Measurements from ENCODE around the gene BCAS3.
"Not testable (repeated sequence)": the region's sequence is repeated elsewhere in the genome, so short reads cannot be mapped to it uniquely, and the experiment has no call there.

The BCAS3 gene

GRCh38 chr17:60941028-60941427 is 263.4 kb downstream of the BCAS3 start:
- no peak for DNase-seq (ENCODE audit: low spot score)

- DNase-seq (ENCODE audit: low spot score), result no peak
Observed at GRCh38 chr17:60941571-60941970, 263.9 kb downstream of the BCAS3 start.

DNA sequence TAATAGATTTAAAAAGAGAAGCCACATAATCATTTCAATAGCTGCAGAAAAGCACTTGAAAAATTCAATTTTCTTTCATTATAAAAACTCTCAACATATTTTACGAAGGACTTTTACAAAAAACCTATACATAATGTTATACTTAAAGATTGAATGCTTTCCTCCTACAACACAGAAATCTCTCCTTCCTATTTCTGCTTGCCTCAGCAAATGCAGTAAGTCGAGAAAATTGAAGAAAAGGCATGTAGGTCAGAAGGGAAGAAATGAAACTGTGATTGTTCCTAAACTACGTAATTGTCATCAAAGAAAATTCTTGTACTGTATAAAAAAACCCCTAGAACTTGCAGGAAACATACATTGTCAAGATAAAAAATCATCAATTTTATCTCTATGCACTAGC is 267.1 kb downstream of the BCAS3 start:
- no peak for DNase-seq (ENCODE audit: low spot score)

DNA sequence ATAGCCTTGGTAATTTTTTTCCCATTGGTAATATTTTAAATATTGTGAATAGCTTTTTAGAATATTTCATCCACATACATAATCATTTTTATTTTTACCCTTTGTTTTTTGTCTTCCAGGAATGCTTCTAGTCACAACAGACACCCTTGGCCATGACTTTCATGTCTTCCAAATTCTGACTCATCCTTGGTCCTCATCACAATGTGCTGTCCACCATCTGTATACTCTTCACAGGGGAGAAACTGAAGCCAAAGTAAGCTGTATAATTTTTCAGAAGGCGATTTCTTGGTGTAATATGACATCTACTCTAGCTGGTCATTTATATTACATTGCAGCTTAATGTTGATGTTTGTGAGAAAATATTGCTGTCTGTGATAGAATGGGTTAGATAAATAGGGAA is 269.4 kb downstream of the BCAS3 start:
- peak; percentile 27 for DNase-seq (ENCODE audit: low spot score)

GRCh38 chr17:60947543-60947942 is 269.9 kb downstream of the BCAS3 start:
- no peak for DNase-seq (ENCODE audit: low spot score)

DNA sequence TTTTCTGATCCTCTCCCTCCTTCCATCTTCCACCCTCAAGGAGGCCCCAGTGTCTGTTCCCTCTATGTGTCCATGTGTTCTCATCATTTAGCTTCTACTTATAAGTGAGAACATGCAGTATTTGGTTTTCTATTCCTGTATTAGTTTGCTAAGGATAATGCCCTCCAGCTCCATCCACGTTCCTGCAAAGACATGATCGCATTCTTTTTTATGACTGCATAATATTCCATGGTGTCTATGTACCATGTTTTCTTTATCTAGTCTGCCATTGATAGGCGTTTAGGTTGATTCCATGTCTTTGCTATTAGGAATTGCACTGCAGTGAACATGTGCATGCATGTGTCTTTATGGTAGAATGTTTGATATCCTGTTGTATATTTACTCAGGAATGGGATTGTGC is 275.1 kb downstream of the BCAS3 start:
- DNase-seq (ENCODE audit: low spot score), result no peak

GRCh38 chr17:60959011-60959410 is 281.4 kb downstream of the BCAS3 start:
- no peak for DNase-seq (ENCODE audit: low spot score)

- DNase-seq (ENCODE audit: low spot score), result no peak
Observed at GRCh38 chr17:60959696-60960095, 282.0 kb downstream of the BCAS3 start.

DNA sequence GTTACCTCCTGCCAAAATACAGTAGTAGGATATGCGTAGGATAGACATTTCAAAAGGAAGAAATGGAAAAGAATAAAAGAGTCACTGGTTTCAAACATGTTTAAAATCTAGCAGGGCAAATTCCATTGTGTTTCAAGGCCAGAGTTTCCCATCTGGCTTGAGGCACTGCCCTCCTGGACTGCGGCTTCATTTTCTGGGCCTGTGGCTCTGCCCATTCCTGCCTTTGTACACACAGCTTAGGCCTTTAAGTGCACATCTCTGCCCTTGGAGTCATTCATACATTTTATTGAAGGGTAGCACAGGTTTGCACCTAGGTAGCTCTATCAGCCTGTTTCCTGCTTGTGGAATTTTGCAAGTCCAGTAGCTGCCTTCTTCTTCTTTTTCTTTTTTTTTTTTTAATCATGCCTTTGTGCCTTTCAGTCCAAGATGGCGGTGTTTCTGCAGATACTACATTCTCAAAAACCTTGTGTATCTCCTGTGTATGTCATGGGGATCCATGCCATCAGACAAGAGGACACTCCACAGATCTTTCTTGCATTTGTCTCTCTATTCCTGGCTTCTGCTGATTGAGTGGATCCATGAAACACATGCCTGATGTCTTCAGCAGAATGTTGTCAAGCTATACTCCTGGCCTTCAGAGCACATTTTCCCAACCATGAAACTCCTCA is 282.9 kb downstream of the BCAS3 start:
- DNase-seq (ENCODE audit: low spot score), result no peak

DNA sequence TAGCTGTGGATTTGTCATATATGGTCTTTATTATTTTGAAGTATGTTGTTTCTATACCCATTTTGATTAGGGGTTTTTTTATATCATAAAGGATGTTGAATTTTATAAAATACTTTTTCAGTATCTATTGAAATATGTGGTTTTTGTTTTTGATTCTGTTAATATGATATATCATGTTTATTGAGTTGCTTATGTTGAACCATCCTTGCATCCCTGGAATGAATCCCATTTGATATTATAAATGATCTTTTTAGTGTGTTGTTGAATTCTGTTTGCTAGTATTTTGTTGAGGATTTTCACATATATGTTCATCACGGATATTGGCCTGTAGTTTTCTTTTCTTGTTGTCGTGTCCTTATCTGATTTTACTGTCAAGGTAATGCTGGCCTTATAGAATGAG is 286.5 kb downstream of the BCAS3 start:
- no peak for DNase-seq (ENCODE audit: low spot score)

DNA sequence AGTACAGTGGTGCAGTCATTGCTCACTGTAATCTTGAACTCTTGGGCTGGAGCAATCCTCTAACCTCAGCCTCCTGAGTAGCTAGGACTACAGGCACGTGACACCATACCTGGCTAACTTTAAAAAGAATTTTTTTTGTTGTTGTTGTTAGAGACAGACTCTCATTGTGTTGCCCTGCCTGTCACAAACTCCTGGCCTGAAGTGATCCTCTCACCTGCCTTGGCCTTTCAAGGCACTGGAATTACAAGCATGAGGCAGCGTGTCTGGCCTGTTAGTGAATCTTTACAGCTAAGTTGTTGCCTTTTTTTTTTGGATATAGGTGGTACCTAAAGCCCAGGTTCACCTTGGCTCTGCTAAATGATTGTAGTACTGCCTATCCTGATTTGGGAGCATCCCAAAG is 290.6 kb downstream of the BCAS3 start:
- no peak for DNase-seq (ENCODE audit: low spot score)

DNA sequence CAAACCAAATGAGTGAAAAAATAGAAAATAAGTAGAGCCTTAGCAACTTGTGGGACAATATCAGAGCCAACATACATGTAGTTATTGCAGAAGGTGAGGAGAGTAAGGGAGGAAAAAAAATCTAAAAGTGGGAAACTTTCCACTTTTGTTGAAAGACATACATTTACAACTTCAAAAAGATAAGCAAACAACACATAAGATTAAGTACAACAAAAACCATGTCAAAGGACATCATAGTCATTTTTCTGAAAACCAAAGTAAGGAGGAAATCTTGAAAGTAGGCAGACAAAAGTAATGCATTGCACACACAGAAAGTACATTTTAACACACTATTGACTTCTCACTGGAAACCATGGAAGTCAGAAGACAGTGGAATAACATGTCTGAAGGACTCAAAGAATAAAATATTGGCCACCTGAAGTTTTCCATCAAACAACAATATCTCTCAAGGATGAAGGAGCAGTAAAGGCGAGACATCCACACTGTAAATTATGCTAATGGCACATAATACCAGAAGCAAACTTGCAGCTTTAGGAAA is 291.9 kb downstream of the BCAS3 start:
- no peak for DNase-seq (ENCODE audit: low spot score)

- no peak for DNase-seq (ENCODE audit: low spot score)
Observed at GRCh38 chr17:60970741-60971140, 293.1 kb downstream of the BCAS3 start.

GRCh38 chr17:60971515-60972369 is 294.1 kb downstream of the BCAS3 start:
- peak; percentile 60 for DNase-seq (ENCODE audit: low spot score)

- DNase-seq (ENCODE audit: low spot score), result not testable (repeated sequence)
Observed at GRCh38 chr17:60976861-60977260, 299.2 kb downstream of the BCAS3 start.

GRCh38 chr17:60989379-60989778 is 311.7 kb downstream of the BCAS3 start:
- no peak for DNase-seq (ENCODE audit: low spot score)

DNA sequence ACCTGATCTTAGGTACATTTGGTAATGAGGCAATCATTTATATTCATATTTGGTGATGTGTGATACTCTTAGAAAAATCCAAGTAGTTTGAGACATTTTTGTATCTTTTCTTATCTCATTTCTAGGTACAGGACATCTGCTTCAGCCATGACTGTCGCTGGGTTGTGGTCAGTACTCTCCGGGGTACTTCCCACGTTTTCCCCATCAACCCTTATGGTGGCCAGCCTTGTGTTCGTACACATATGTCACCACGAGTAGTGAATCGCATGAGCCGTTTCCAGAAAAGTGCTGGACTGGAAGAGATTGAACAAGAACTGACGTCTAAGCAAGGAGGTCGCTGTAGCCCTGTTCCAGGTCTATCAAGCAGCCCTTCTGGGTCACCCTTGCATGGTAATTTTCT is 312.2 kb downstream of the BCAS3 start:
- DNase-seq (ENCODE audit: low spot score), result no peak

GRCh38 chr17:60993497-60993896 is 315.8 kb downstream of the BCAS3 start:
- DNase-seq (ENCODE audit: low spot score), result no peak

- no peak for DNase-seq (ENCODE audit: low spot score)
Observed at GRCh38 chr17:60995680-60996079, 318.0 kb downstream of the BCAS3 start.

- peak; percentile 74 for DNase-seq (ENCODE audit: low spot score)
Observed at GRCh38 chr17:61000911-61001310, 323.3 kb downstream of the BCAS3 start.

- DNase-seq (ENCODE audit: low spot score), result peak; percentile 54
Observed at GRCh38 chr17:61002316-61002736, 324.7 kb downstream of the BCAS3 start.

- no peak for DNase-seq (ENCODE audit: low spot score)
Observed at GRCh38 chr17:61005358-61005757, 327.7 kb downstream of the BCAS3 start.

DNA sequence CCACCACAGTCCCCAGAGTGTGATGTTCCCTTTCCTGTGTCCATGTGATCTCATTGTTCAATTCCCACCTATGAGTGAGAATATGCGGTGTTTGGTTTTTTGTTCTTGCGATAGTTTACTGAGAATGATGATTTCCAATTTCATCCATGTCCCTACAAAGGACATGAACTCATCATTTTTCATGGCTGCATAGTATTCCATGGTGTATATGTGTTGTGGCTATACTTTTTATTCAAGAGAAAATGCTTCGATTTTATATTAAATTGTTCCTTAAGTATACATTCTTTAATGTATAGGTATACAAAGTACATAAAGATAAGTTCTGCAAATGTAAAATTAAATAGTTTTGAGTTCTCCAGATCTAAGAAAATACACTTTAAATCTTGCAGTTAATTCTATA is 328.3 kb downstream of the BCAS3 start:
- DNase-seq (ENCODE audit: low spot score), result not testable (repeated sequence)
